Activated T-cell treated with anti-CD3 and anti-CD28 coated beads, Interleukin-2, amount 50 U/mL, for 24 hours (primary cell): ENCODE results near the gene BRK1.
A peak's percentile ranks its signal among the peaks of the same experiment; 100 is the strongest.
"Not testable (repeated sequence)": the region's sequence is repeated elsewhere in the genome, so short reads cannot be mapped to it uniquely, and the experiment has no call there.

Experiments used
- DNase-seq: peaks from one replicate; pipeline ENCODE4 v3.0.0-alpha.2; 2020
- H3K27ac Mint-ChIP-seq: 2 replicates; pipeline ENCODE4 v1.8.0; 2020; ENCODE audit warnings: mild to moderate bottlenecking, mixed read lengths
- H3K27me3 Mint-ChIP-seq: 2 replicates; pipeline ENCODE4 v1.8.0; 2020; ENCODE audit warnings: mixed read lengths
- H3K36me3 Mint-ChIP-seq: 2 replicates; pipeline ENCODE4 v1.8.0; 2020; ENCODE audit warnings: low read depth, mixed read lengths
- H3K4me1 Mint-ChIP-seq: 2 replicates; pipeline ENCODE4 v1.8.0; 2020; ENCODE audit warnings: low read depth, mixed read lengths
- H3K4me3 Mint-ChIP-seq: 2 replicates; pipeline ENCODE4 v1.8.0; 2020; ENCODE audit warnings: mild to moderate bottlenecking, moderate library complexity, mixed read lengths
- H3K9me3 Mint-ChIP-seq: 2 replicates; pipeline ENCODE4 v1.8.0; 2020; ENCODE audit warnings: mixed read lengths

The BRK1 gene

GRCh38 chr3:10119376-10119775 is 3.9 kb downstream of the BRK1 start:
- no peaks in the 10 kb centered on the region for H3K27me3 Mint-ChIP-seq
- DNase-seq, result no peak
- H3K9me3 Mint-ChIP-seq, result no peaks in the 10 kb centered on the region
- H3K4me3 Mint-ChIP-seq, result no peak overlapping the region
- H3K27ac Mint-ChIP-seq, result peak overlapping the region; percentile 47
- H3K36me3 Mint-ChIP-seq, result peaks cover 77% of the 10 kb centered on the region
- H3K4me1 Mint-ChIP-seq, result peaks cover 58% of the 10 kb centered on the region

- peaks cover 59% of the 10 kb centered on the region for H3K4me1 Mint-ChIP-seq
- peaks cover 85% of the 10 kb centered on the region for H3K36me3 Mint-ChIP-seq
- peak overlapping the region; percentile 9 for H3K27ac Mint-ChIP-seq
- no peaks in the 10 kb centered on the region for H3K27me3 Mint-ChIP-seq
- no peak for DNase-seq
- H3K9me3 Mint-ChIP-seq, result no peaks in the 10 kb centered on the region
- no peak overlapping the region for H3K4me3 Mint-ChIP-seq
These were observed 5.6 kb downstream of the BRK1 start for GRCh38 chr3:10121064-10121463.

GRCh38 chr3:10122724-10123123 is 7.2 kb downstream of the BRK1 start:
- peak overlapping the region; percentile 58 for H3K27ac Mint-ChIP-seq
- DNase-seq, result no peak
- H3K27me3 Mint-ChIP-seq, result no peaks in the 10 kb centered on the region
- H3K9me3 Mint-ChIP-seq, result no peaks in the 10 kb centered on the region
- H3K4me1 Mint-ChIP-seq, result peaks cover 48% of the 10 kb centered on the region
- peaks cover 87% of the 10 kb centered on the region for H3K36me3 Mint-ChIP-seq
- H3K4me3 Mint-ChIP-seq, result no peak overlapping the region

- not testable (repeated sequence) for H3K4me3 Mint-ChIP-seq, H3K36me3 Mint-ChIP-seq, DNase-seq, H3K9me3 Mint-ChIP-seq, H3K27me3 Mint-ChIP-seq, H3K27ac Mint-ChIP-seq, H3K4me1 Mint-ChIP-seq
These were observed 20.4 kb downstream of the BRK1 start for GRCh38 chr3:10135872-10136271.

GRCh38 chr3:10136426-10137005 is 21.0 kb downstream of the BRK1 start:
- Mint-ChIP-seq H3K4me1 (peaks cover 6% of the 10 kb centered on the region), H3K4me3 (no peak overlapping the region), H3K27me3 (no peaks in the 10 kb centered on the region), H3K27ac (no peak overlapping the region), H3K9me3 (no peaks in the 10 kb centered on the region), H3K36me3 (no peaks in the 10 kb centered on the region)
- DNase-seq, result no peak

- H3K9me3 Mint-ChIP-seq, result no peaks in the 10 kb centered on the region
- H3K4me1 Mint-ChIP-seq, result peaks cover 6% of the 10 kb centered on the region
- no peak for DNase-seq
- H3K27me3 Mint-ChIP-seq, result no peaks in the 10 kb centered on the region
- H3K27ac Mint-ChIP-seq, result no peak overlapping the region
- no peak overlapping the region for H3K4me3 Mint-ChIP-seq
- H3K36me3 Mint-ChIP-seq, result peaks cover 6% of the 10 kb centered on the region
These were observed 21.7 kb downstream of the BRK1 start for GRCh38 chr3:10137178-10137577.

GRCh38 chr3:10140996-10141546 is 25.6 kb downstream of the BRK1 start:
- Mint-ChIP-seq H3K27ac (peak overlapping the region; percentile 97), H3K27me3 (no peaks in the 10 kb centered on the region), H3K4me3 (peak overlapping the region; percentile 89), H3K4me1 (peaks cover 26% of the 10 kb centered on the region), H3K36me3 (peaks cover 35% of the 10 kb centered on the region), H3K9me3 (no peaks in the 10 kb centered on the region)
- DNase-seq, result no peak

- Mint-ChIP-seq H3K4me1 (peaks cover 32% of the 10 kb centered on the region), H3K36me3 (peaks cover 51% of the 10 kb centered on the region), H3K9me3 (no peaks in the 10 kb centered on the region), H3K27me3 (no peaks in the 10 kb centered on the region), H3K27ac (peak overlapping the region; percentile 97), H3K4me3 (peak overlapping the region; percentile 89)
- peak; percentile 42 for DNase-seq
These were observed 27.5 kb downstream of the BRK1 start for GRCh38 chr3:10142707-10143560.

- no peak for DNase-seq
- H3K4me3 Mint-ChIP-seq, result peak overlapping the region; percentile 63
- no peaks in the 10 kb centered on the region for H3K9me3 Mint-ChIP-seq
- no peaks in the 10 kb centered on the region for H3K27me3 Mint-ChIP-seq
- H3K36me3 Mint-ChIP-seq, result peaks cover 76% of the 10 kb centered on the region
- peak overlapping the region; percentile 45 for H3K27ac Mint-ChIP-seq
- peaks cover 35% of the 10 kb centered on the region for H3K4me1 Mint-ChIP-seq
These were observed 30.2 kb downstream of the BRK1 start for GRCh38 chr3:10145685-10146084.

GRCh38 chr3:10149226-10149625 is 33.8 kb downstream of the BRK1 start:
- DNase-seq, result no peak
- Mint-ChIP-seq H3K4me1 (peaks cover 18% of the 10 kb centered on the region), H3K27ac (peak overlapping the region; percentile 77), H3K27me3 (no peaks in the 10 kb centered on the region), H3K4me3 (no peak overlapping the region), H3K9me3 (no peaks in the 10 kb centered on the region), H3K36me3 (peaks cover 85% of the 10 kb centered on the region)

GRCh38 chr3:10150987-10151386 is 35.5 kb downstream of the BRK1 start:
- H3K27me3 Mint-ChIP-seq, result no peaks in the 10 kb centered on the region
- H3K27ac Mint-ChIP-seq, result no peak overlapping the region
- H3K4me1 Mint-ChIP-seq, result peaks cover 12% of the 10 kb centered on the region
- DNase-seq, result no peak
- no peak overlapping the region for H3K4me3 Mint-ChIP-seq
- no peaks in the 10 kb centered on the region for H3K9me3 Mint-ChIP-seq
- peaks cover 90% of the 10 kb centered on the region for H3K36me3 Mint-ChIP-seq

- Mint-ChIP-seq H3K27ac (peak overlapping the region; percentile 63), H3K36me3 (peaks cover 63% of the 10 kb centered on the region), H3K9me3 (no peaks in the 10 kb centered on the region), H3K4me3 (no peak overlapping the region), H3K27me3 (no peaks in the 10 kb centered on the region), H3K4me1 (peaks cover 1% of the 10 kb centered on the region)
- DNase-seq, result no peak
These were observed 39.1 kb downstream of the BRK1 start for GRCh38 chr3:10154335-10155122.

- H3K4me3 Mint-ChIP-seq, result no peak overlapping the region
- H3K4me1 Mint-ChIP-seq, result peaks cover 1% of the 10 kb centered on the region
- H3K27me3 Mint-ChIP-seq, result no peaks in the 10 kb centered on the region
- no peak for DNase-seq
- H3K9me3 Mint-ChIP-seq, result no peaks in the 10 kb centered on the region
- H3K27ac Mint-ChIP-seq, result no peak overlapping the region
- peaks cover 57% of the 10 kb centered on the region for H3K36me3 Mint-ChIP-seq
These were observed 39.6 kb downstream of the BRK1 start for GRCh38 chr3:10155123-10155472.

GRCh38 chr3:10155658-10156057 is 40.2 kb downstream of the BRK1 start:
- Mint-ChIP-seq H3K27me3 (no peaks in the 10 kb centered on the region), H3K27ac (no peak overlapping the region), H3K4me3 (no peak overlapping the region), H3K36me3 (peaks cover 51% of the 10 kb centered on the region), H3K9me3 (no peaks in the 10 kb centered on the region), H3K4me1 (peaks cover 1% of the 10 kb centered on the region)
- no peak for DNase-seq
